CD4-positive, alpha-beta T cell treated with Interleukin-10 for 1 hour (primary cell): ENCODE data around the gene VPS13C.

Experiments used
- DNase-seq: peaks from one replicate; pipeline ENCODE4 v3.0.0-alpha.2; 2020

VPS13C gene

GRCh38 chr15:61841466-61841865 lies 218.8 kb downstream of the VPS13C start:
- DNase-seq, result no peak

- DNase-seq, result no peak
These were observed 220.2 kb downstream of the VPS13C start for GRCh38 chr15:61840090-61840489.

- DNase-seq, result no peak
These were observed 220.7 kb downstream of the VPS13C start for GRCh38 chr15:61839546-61839945.

GRCh38 chr15:61835496-61836106 lies 224.6 kb downstream of the VPS13C start:
- DNase-seq, result peak; percentile 60

GRCh38 chr15:61835029-61835428 lies 225.2 kb downstream of the VPS13C start:
- no peak for DNase-seq

GRCh38 chr15:61834076-61834697 lies 226.1 kb downstream of the VPS13C start:
- DNase-seq, result peak; percentile 69

- no peak for DNase-seq
These were observed 228.0 kb downstream of the VPS13C start for GRCh38 chr15:61832223-61832622.

- DNase-seq, result no peak
These were observed 228.7 kb downstream of the VPS13C start for GRCh38 chr15:61831505-61831921.

- no peak for DNase-seq
These were observed 229.5 kb downstream of the VPS13C start for GRCh38 chr15:61830536-61831330.

- DNase-seq, result no peak
These were observed 230.7 kb downstream of the VPS13C start for GRCh38 chr15:61829514-61829889.

- no peak for DNase-seq
These were observed 231.3 kb downstream of the VPS13C start for GRCh38 chr15:61828860-61829513.

GRCh38 chr15:61828008-61828407 lies 232.2 kb downstream of the VPS13C start:
- no peak for DNase-seq

GRCh38 chr15:61827131-61827530 lies 233.1 kb downstream of the VPS13C start:
- no peak for DNase-seq

GRCh38 chr15:61824291-61824690 lies 236.0 kb downstream of the VPS13C start:
- DNase-seq, result no peak

- no peak for DNase-seq
These were observed 237.7 kb downstream of the VPS13C start for GRCh38 chr15:61822511-61822910.

GRCh38 chr15:61820951-61821350 lies 239.3 kb downstream of the VPS13C start:
- no peak for DNase-seq

GRCh38 chr15:61820212-61820611 lies 240.0 kb downstream of the VPS13C start:
- no peak for DNase-seq

GRCh38 chr15:61819386-61819785 lies 240.9 kb downstream of the VPS13C start:
- DNase-seq, result no peak

GRCh38 chr15:61818801-61819200 lies 241.4 kb downstream of the VPS13C start:
- no peak for DNase-seq

GRCh38 chr15:61816856-61817255 lies 243.4 kb downstream of the VPS13C start:
- no peak for DNase-seq

- no peak for DNase-seq
These were observed 244.7 kb downstream of the VPS13C start for GRCh38 chr15:61815356-61816083.

GRCh38 chr15:61812476-61812875 lies 247.8 kb downstream of the VPS13C start:
- no peak for DNase-seq

- no peak for DNase-seq
These were observed 248.3 kb downstream of the VPS13C start for GRCh38 chr15:61811952-61812351.
